GM18502 (cell line): Measurements from ENCODE around the gene ZBED4.
A peak's percentile ranks its signal among the peaks of the same experiment; 100 is the strongest.
"Not testable (repeated sequence)": the region's sequence is repeated elsewhere in the genome, so short reads cannot be mapped to it uniquely, and the experiment has no call there.

Experiments
- ATAC-seq: cut with Tn5 transposase; IDR thresholded peaks from one replicate; pipeline ENCODE4 v1.9.1; 2021; ENCODE audit warnings: mild to moderate bottlenecking; ENCODE audit not compliant: unreplicated experiment, poor library complexity

ZBED4 gene

GRCh38 chr22:49852898-49853894, at the start of gene ZBED4:
Gene ZBED4 (plus strand): TSS chr22:49853844. CDS start chr22:49883663, 29,819 bp downstream.
- ATAC-seq, result peak; percentile 73

GRCh38 chr22:49807129-49807528, 46.5 kb upstream of the ZBED4 start:
- no peak for ATAC-seq

- ATAC-seq, result no peak
These were observed 45.6 kb upstream of the ZBED4 start for GRCh38 chr22:49807780-49808708.

- no peak for ATAC-seq
These were observed 43.2 kb upstream of the ZBED4 start for GRCh38 chr22:49810363-49811019.

- no peak for ATAC-seq
These were observed 42.4 kb upstream of the ZBED4 start for GRCh38 chr22:49811020-49811791.

- ATAC-seq, result no peak
These were observed 40.8 kb upstream of the ZBED4 start for GRCh38 chr22:49812838-49813237.

GRCh38 chr22:49814164-49814686, 39.4 kb upstream of the ZBED4 start:
- no peak for ATAC-seq

- no peak for ATAC-seq
These were observed 38.8 kb upstream of the ZBED4 start for GRCh38 chr22:49814856-49815255.

- no peak for ATAC-seq
These were observed 38.0 kb upstream of the ZBED4 start for GRCh38 chr22:49815641-49816091.

- ATAC-seq, result no peak
These were observed 36.3 kb upstream of the ZBED4 start for GRCh38 chr22:49817359-49817758.

GRCh38 chr22:49820984-49821383, 32.7 kb upstream of the ZBED4 start:
- no peak for ATAC-seq

GRCh38 chr22:49821741-49822140, 31.9 kb upstream of the ZBED4 start:
- ATAC-seq, result not testable (repeated sequence)

- ATAC-seq, result no peak
These were observed 30.2 kb upstream of the ZBED4 start for GRCh38 chr22:49823289-49824045.

- no peak for ATAC-seq
These were observed 29.3 kb upstream of the ZBED4 start for GRCh38 chr22:49824185-49824925.

- no peak for ATAC-seq
These were observed 28.7 kb upstream of the ZBED4 start for GRCh38 chr22:49824936-49825335.

- no peak for ATAC-seq
These were observed 28.2 kb upstream of the ZBED4 start for GRCh38 chr22:49825436-49825835.

GRCh38 chr22:49825944-49826602, 27.6 kb upstream of the ZBED4 start:
- ATAC-seq, result no peak
